K562 (cell line): ENCODE results near the gene DYSF. TPM values are rescaled to one million over a fixed set of nuclear protein-coding genes. Genes with fewer than 3 reads are reported as not detected.

Experiments used
- CHAMP1 ChIP-seq: fragments of 450-650 bp; IDR thresholded peaks from 2 replicates; pipeline ENCODE4 v1.6.1; 2016; ENCODE audit warnings: mild to moderate bottlenecking
- ELF4 ChIP-seq: fragments of 450-650 bp; formaldehyde crosslinking; IDR thresholded peaks from 2 replicates; pipeline ENCODE4 v1.4.0; 2022; ENCODE audit warnings: missing genetic modification characterization
- GTF2B ChIP-seq: IDR thresholded peaks from 2 replicates; pipeline ENCODE4 v1.6.1; 2011; ENCODE audit not compliant: insufficient read length; ENCODE audit errors: extremely low read depth
- MEF2D ChIP-seq: conservative IDR thresholded peaks from 2 replicates; pipeline ENCODE4 v1.6.1; 2016; ENCODE audit warnings: low read depth, missing genetic modification characterization, missing compliant biosample characterization
- NFYB ChIP-seq: IDR thresholded peaks from 2 replicates; pipeline ENCODE4 v1.6.1; 2011; ENCODE audit warnings: mild to moderate bottlenecking, moderate library complexity; ENCODE audit not compliant: insufficient read length; ENCODE audit errors: extremely low read depth
- POLR2AphosphoS5 ChIP-seq: IDR thresholded peaks from 2 replicates; pipeline ENCODE4 v1.6.1; 2011; ENCODE audit warnings: mild to moderate bottlenecking, low read depth, low read length, moderate library complexity; ENCODE audit not compliant: control insufficient read depth, insufficient read depth
- ZBTB5 ChIP-seq: fragments of 450-650 bp; IDR thresholded peaks from 2 replicates; pipeline ENCODE4 v1.6.1; 2017; ENCODE audit warnings: antibody characterized with exemption
- ZNF57 ChIP-seq: fragments of 450-650 bp; formaldehyde crosslinking; IDR thresholded peaks from 2 replicates; pipeline ENCODE4 v1.4.0; 2020; ENCODE audit warnings: mild to moderate bottlenecking, moderate library complexity
- ZNF584 ChIP-seq: fragments of 200-800 bp; sonication (Bioruptor generic); IDR thresholded peaks from 2 replicates; pipeline ENCODE4 v1.6.1; 2016; ENCODE audit warnings: low read depth, mild to moderate bottlenecking, missing genetic modification characterization, missing compliant biosample characterization
- polyA plus RNA-seq, 8 experiments: library from polyadenylated mRNA; depleted of rRNA in 4 of 8; stranded (reverse) in 5 of 8; unstranded in 3 of 8; fragments of >200 nt; fragmentation: Nextera tagmentation in 2 of 8; fragmentation: Illumina TruSeq in 1 of 8; extraction: Ambion mirVana in 2 of 8; extraction: Trizol in 1 of 8; gene quantifications; 2 replicates each; pipeline versions ENCODE4 v1.2.1 to v1.2.3, GENCODE V29; 2011 to 2014; ENCODE audit warnings: inconsistent platforms in 1 of 8, missing spikeins in 1 of 8
- total RNA-seq, 7 experiments: library from RNA; depleted of rRNA in 6 of 7; stranded (reverse); fragments of >200 nt in 6 of 7; fragmentation: Illumina TruSeq in 2 of 7; extraction: Trizol in 2 of 7; gene quantifications; 2 replicates each; pipeline versions ENCODE4 v1.2.1 to v1.2.3, GENCODE V29; 2011 to 2021; ENCODE audit warnings: low replicate concordance in 1 of 7

Gene DYSF
- total and polyA plus RNA-seq, 9 of the 15 experiments (the other 6 are each of a cell fraction or from before 2014, with no cell fraction given), result 0.01 to 0.80 (median 0.29) TPM

- TF ChIP-seq ZBTB5 (no peak), POLR2AphosphoS5 (no peak), MEF2D (tag) (no peak), NFYB (no peak), ELF4 (CRISPR knock-in tag) (no peak), GTF2B (no peak), ZNF57 (CRISPR knock-in tag) (no peak), CHAMP1 (no peak), ZNF584 (no peak)
- TF ChIP-seq, all 486 proteins: peak for 0
Observed at GRCh38 chr2:71727562-71727961, 274.2 kb downstream of the DYSF start (continued).
